Measurements from ENCODE around the gene TAS2R41.

Gene TAS2R41

GRCh38 chr7:143455491-143455890 lies 22.2 kb upstream of the TAS2R41 start:
- H3K4me3 ChIP-seq (ENCODE audit: low read depth in 1 of 5, low read length in 5 of 5) = no peak overlapping the region
- no peak overlapping the region for H3K9ac ChIP-seq (ENCODE audit: low read length in 5 of 5)
- H3K27ac ChIP-seq (ENCODE audit: low read depth, low read length) = no peak overlapping the region
- no peaks in the 10 kb centered on the region for H3K9me3 ChIP-seq (ENCODE audit: control insufficient read depth in 5 of 5, low read length in 5 of 5)
- H3K27me3 ChIP-seq (ENCODE audit: control insufficient read depth in 5 of 5, insufficient read depth in 4 of 5, low read length in 5 of 5) = no peaks in the 10 kb centered on the region
- H3K36me3 ChIP-seq (ENCODE audit: control insufficient read depth in 5 of 5, insufficient read depth in 5 of 5, low read length in 5 of 5) = no peaks in the 10 kb centered on the region
- H3K4me1 ChIP-seq (ENCODE audit: control insufficient read depth in 5 of 5, insufficient read depth in 5 of 5, low read length in 5 of 5) = peaks cover 0 to 5% (median 2%) of the 10 kb centered on the region in 5 donors

GRCh38 chr7:143455942-143456341 lies 21.7 kb upstream of the TAS2R41 start:
- H3K36me3 ChIP-seq (ENCODE audit: control insufficient read depth in 5 of 5, insufficient read depth in 5 of 5, low read length in 5 of 5) = no peaks in the 10 kb centered on the region
- H3K27me3 ChIP-seq (ENCODE audit: control insufficient read depth in 5 of 5, insufficient read depth in 4 of 5, low read length in 5 of 5) = no peaks in the 10 kb centered on the region
- no peak overlapping the region for H3K4me3 ChIP-seq (ENCODE audit: low read depth in 1 of 5, low read length in 5 of 5)
- H3K9ac ChIP-seq (ENCODE audit: low read length in 5 of 5) = no peak overlapping the region
- H3K27ac ChIP-seq (ENCODE audit: low read depth, low read length) = no peak overlapping the region
- peaks cover 0 to 5% (median 2%) of the 10 kb centered on the region in 5 donors for H3K4me1 ChIP-seq (ENCODE audit: control insufficient read depth in 5 of 5, insufficient read depth in 5 of 5, low read length in 5 of 5)
- no peaks in the 10 kb centered on the region for H3K9me3 ChIP-seq (ENCODE audit: control insufficient read depth in 5 of 5, low read length in 5 of 5)

GRCh38 chr7:143456992-143457793 lies 20.5 kb upstream of the TAS2R41 start:
- H3K4me1 ChIP-seq (ENCODE audit: control insufficient read depth in 5 of 5, insufficient read depth in 5 of 5, low read length in 5 of 5) = peaks cover 0 to 5% (median 2%) of the 10 kb centered on the region in 5 donors
- no peak overlapping the region for H3K27ac ChIP-seq (ENCODE audit: low read depth, low read length)
- no peaks in the 10 kb centered on the region for H3K27me3 ChIP-seq (ENCODE audit: control insufficient read depth in 5 of 5, insufficient read depth in 4 of 5, low read length in 5 of 5)
- H3K9ac ChIP-seq (ENCODE audit: low read length in 5 of 5) = no peak overlapping the region
- no peak overlapping the region for H3K4me3 ChIP-seq (ENCODE audit: low read depth in 1 of 5, low read length in 5 of 5)
- H3K9me3 ChIP-seq (ENCODE audit: control insufficient read depth in 5 of 5, low read length in 5 of 5) = no peaks in the 10 kb centered on the region
- no peaks in the 10 kb centered on the region for H3K36me3 ChIP-seq (ENCODE audit: control insufficient read depth in 5 of 5, insufficient read depth in 5 of 5, low read length in 5 of 5)

GRCh38 chr7:143458263-143458662 lies 19.4 kb upstream of the TAS2R41 start:
- Histone ChIP-seq H3K9me3 (ENCODE audit: control insufficient read depth in 5 of 5, low read length in 5 of 5) (no peaks in the 10 kb centered on the region), H3K9ac (ENCODE audit: low read length in 5 of 5) (no peak overlapping the region), H3K4me3 (ENCODE audit: low read depth in 1 of 5, low read length in 5 of 5) (no peak overlapping the region), H3K4me1 (ENCODE audit: control insufficient read depth in 5 of 5, insufficient read depth in 5 of 5, low read length in 5 of 5) (peaks cover 0 to 5% (median 2%) of the 10 kb centered on the region in 5 donors), H3K36me3 (ENCODE audit: control insufficient read depth in 5 of 5, insufficient read depth in 5 of 5, low read length in 5 of 5) (no peaks in the 10 kb centered on the region), H3K27ac (ENCODE audit: low read depth, low read length) (no peak overlapping the region), H3K27me3 (ENCODE audit: control insufficient read depth in 5 of 5, insufficient read depth in 4 of 5, low read length in 5 of 5) (no peaks in the 10 kb centered on the region)

GRCh38 chr7:143458681-143459080 lies 19.0 kb upstream of the TAS2R41 start:
- peaks cover 0 to 5% (median 2%) of the 10 kb centered on the region in 5 donors for H3K4me1 ChIP-seq (ENCODE audit: control insufficient read depth in 5 of 5, insufficient read depth in 5 of 5, low read length in 5 of 5)
- H3K27ac ChIP-seq (ENCODE audit: low read depth, low read length) = no peak overlapping the region
- H3K27me3 ChIP-seq (ENCODE audit: control insufficient read depth in 5 of 5, insufficient read depth in 4 of 5, low read length in 5 of 5) = no peaks in the 10 kb centered on the region
- no peak overlapping the region for H3K4me3 ChIP-seq (ENCODE audit: low read depth in 1 of 5, low read length in 5 of 5)
- no peaks in the 10 kb centered on the region for H3K9me3 ChIP-seq (ENCODE audit: control insufficient read depth in 5 of 5, low read length in 5 of 5)
- H3K36me3 ChIP-seq (ENCODE audit: control insufficient read depth in 5 of 5, insufficient read depth in 5 of 5, low read length in 5 of 5) = no peaks in the 10 kb centered on the region
- H3K9ac ChIP-seq (ENCODE audit: low read length in 5 of 5) = no peak overlapping the region

GRCh38 chr7:143459359-143459758 lies 18.3 kb upstream of the TAS2R41 start:
- Histone ChIP-seq H3K4me1 (ENCODE audit: control insufficient read depth in 5 of 5, insufficient read depth in 5 of 5, low read length in 5 of 5) (peaks cover 0 to 6% (median 2%) of the 10 kb centered on the region in 5 donors), H3K9ac (ENCODE audit: low read length in 5 of 5) (no peak overlapping the region), H3K36me3 (ENCODE audit: control insufficient read depth in 5 of 5, insufficient read depth in 5 of 5, low read length in 5 of 5) (no peaks in the 10 kb centered on the region), H3K27me3 (ENCODE audit: control insufficient read depth in 5 of 5, insufficient read depth in 4 of 5, low read length in 5 of 5) (no peaks in the 10 kb centered on the region), H3K4me3 (ENCODE audit: low read depth in 1 of 5, low read length in 5 of 5) (no peak overlapping the region), H3K9me3 (ENCODE audit: control insufficient read depth in 5 of 5, low read length in 5 of 5) (no peaks in the 10 kb centered on the region), H3K27ac (ENCODE audit: low read depth, low read length) (no peak overlapping the region)

- Histone ChIP-seq H3K4me1 (ENCODE audit: control insufficient read depth in 5 of 5, insufficient read depth in 5 of 5, low read length in 5 of 5) (peaks cover 0 to 6% (median 2%) of the 10 kb centered on the region in 5 donors), H3K27me3 (ENCODE audit: control insufficient read depth in 5 of 5, insufficient read depth in 4 of 5, low read length in 5 of 5) (no peaks in the 10 kb centered on the region), H3K36me3 (ENCODE audit: control insufficient read depth in 5 of 5, insufficient read depth in 5 of 5, low read length in 5 of 5) (no peaks in the 10 kb centered on the region), H3K27ac (ENCODE audit: low read depth, low read length) (no peak overlapping the region), H3K9me3 (ENCODE audit: control insufficient read depth in 5 of 5, low read length in 5 of 5) (no peaks in the 10 kb centered on the region), H3K4me3 (ENCODE audit: low read depth in 1 of 5, low read length in 5 of 5) (no peak overlapping the region), H3K9ac (ENCODE audit: low read length in 5 of 5) (no peak overlapping the region)
These were observed 17.2 kb upstream of the TAS2R41 start for GRCh38 chr7:143460271-143460979.

GRCh38 chr7:143462045-143462444 lies 15.6 kb upstream of the TAS2R41 start:
- H3K27me3 ChIP-seq (ENCODE audit: control insufficient read depth in 5 of 5, insufficient read depth in 4 of 5, low read length in 5 of 5) = no peaks in the 10 kb centered on the region
- no peaks in the 10 kb centered on the region for H3K9me3 ChIP-seq (ENCODE audit: control insufficient read depth in 5 of 5, low read length in 5 of 5)
- H3K4me1 ChIP-seq (ENCODE audit: control insufficient read depth in 5 of 5, insufficient read depth in 5 of 5, low read length in 5 of 5) = peaks cover 0 to 6% (median 2%) of the 10 kb centered on the region in 5 donors
- H3K27ac ChIP-seq (ENCODE audit: low read depth, low read length) = no peak overlapping the region
- H3K4me3 ChIP-seq (ENCODE audit: low read depth in 1 of 5, low read length in 5 of 5) = no peak overlapping the region
- H3K9ac ChIP-seq (ENCODE audit: low read length in 5 of 5) = no peak overlapping the region
- H3K36me3 ChIP-seq (ENCODE audit: control insufficient read depth in 5 of 5, insufficient read depth in 5 of 5, low read length in 5 of 5) = no peaks in the 10 kb centered on the region

GRCh38 chr7:143463556-143463955 lies 14.1 kb upstream of the TAS2R41 start:
- Histone ChIP-seq H3K27me3 (ENCODE audit: control insufficient read depth in 5 of 5, insufficient read depth in 4 of 5, low read length in 5 of 5) (no peaks in the 10 kb centered on the region), H3K36me3 (ENCODE audit: control insufficient read depth in 5 of 5, insufficient read depth in 5 of 5, low read length in 5 of 5) (no peaks in the 10 kb centered on the region), H3K9ac (ENCODE audit: low read length in 5 of 5) (no peak overlapping the region), H3K27ac (ENCODE audit: low read depth, low read length) (no peak overlapping the region), H3K4me1 (ENCODE audit: control insufficient read depth in 5 of 5, insufficient read depth in 5 of 5, low read length in 5 of 5) (peaks cover 0 to 6% (median 0%) of the 10 kb centered on the region in 5 donors), H3K4me3 (ENCODE audit: low read depth in 1 of 5, low read length in 5 of 5) (no peak overlapping the region), H3K9me3 (ENCODE audit: control insufficient read depth in 5 of 5, low read length in 5 of 5) (no peaks in the 10 kb centered on the region)

GRCh38 chr7:143463957-143464356 lies 13.7 kb upstream of the TAS2R41 start:
- Histone ChIP-seq H3K9ac (ENCODE audit: low read length in 5 of 5) (no peak overlapping the region), H3K4me1 (ENCODE audit: control insufficient read depth in 5 of 5, insufficient read depth in 5 of 5, low read length in 5 of 5) (peaks cover 0 to 6% (median 0%) of the 10 kb centered on the region in 5 donors), H3K36me3 (ENCODE audit: control insufficient read depth in 5 of 5, insufficient read depth in 5 of 5, low read length in 5 of 5) (no peaks in the 10 kb centered on the region), H3K9me3 (ENCODE audit: control insufficient read depth in 5 of 5, low read length in 5 of 5) (no peaks in the 10 kb centered on the region), H3K4me3 (ENCODE audit: low read depth in 1 of 5, low read length in 5 of 5) (no peak overlapping the region), H3K27ac (ENCODE audit: low read depth, low read length) (no peak overlapping the region), H3K27me3 (ENCODE audit: control insufficient read depth in 5 of 5, insufficient read depth in 4 of 5, low read length in 5 of 5) (no peaks in the 10 kb centered on the region)
